B cell (primary cell): ENCODE measurements around the gene CATSPER3. TPM values are rescaled to one million over a fixed set of nuclear protein-coding genes. Genes with fewer than 3 reads are reported as not detected.

Experiments
- ATAC-seq: fragments of 200-7000 bp; cut with Tn5 transposase; one replicate; pipeline ENCODE4 v1.10.0; 2021; ENCODE audit warnings: low read depth, mild to moderate bottlenecking, moderate number of reproducible peaks, moderate library complexity
- CTCF ChIA-PET: fragments of 350-600 bp; sonication (Branson Sonifier 250); formaldehyde crosslinking; loops from one replicate; lab custom pipeline; 2021; ENCODE audit warnings: antibody characterized with exemption, inconsistent platforms; lab: Charles Lee
- POLR2A ChIA-PET: fragments of 350-600 bp; sonication (Branson Sonifier 250); formaldehyde crosslinking; loops from one replicate; lab custom pipeline; 2021; ENCODE audit warnings: antibody characterized with exemption; lab: Charles Lee
- DNase-seq: peaks from one replicate; pipeline ENCODE4 v3.0.0; 2013
- H2AFZ ChIP-seq: 2 replicates; pipeline ENCODE4 v1.6.1; 2012; ENCODE audit warnings: mild to moderate bottlenecking, low read depth, low read length; ENCODE audit not compliant: insufficient read depth, poor library complexity, severe bottlenecking
- H3K27ac ChIP-seq, 2 donors: 1 replicate in 1 of 2; 2 replicates in 1 of 2; pipeline ENCODE4 v1.5.1; 2012 to 2013; ENCODE audit warnings: low read length in 2 of 2, mild to moderate bottlenecking in 2 of 2, moderate library complexity in 1 of 2
- H3K27me3 ChIP-seq, 4 experiments: fragments of 200-600 bp in 1 of 4; sonication (generic) in 1 of 4; replicated peaks in 1 of 4; 1 replicate in 2 of 4; 2 replicates in 2 of 4; pipeline versions ENCODE4 v1.6.1 to v1.7.0; 2013 to 2016; ENCODE audit warnings: low read length in 3 of 4, mild to moderate bottlenecking in 2 of 4, mixed read lengths in 1 of 4, moderate library complexity in 1 of 4; ENCODE audit not compliant: insufficient read depth in 4 of 4, control insufficient read depth in 3 of 4; ENCODE audit errors: control extremely low read depth in 1 of 4
- H3K36me3 ChIP-seq, 2 experiments: replicated peaks in 1 of 2; 1 replicate in 1 of 2; 2 replicates in 1 of 2; pipeline versions ENCODE4 v1.6.1 to v1.7.1; 2013; ENCODE audit warnings: low read length in 1 of 2; ENCODE audit not compliant: insufficient read depth in 2 of 2, control insufficient read depth in 1 of 2; ENCODE audit errors: control extremely low read depth in 1 of 2, extremely low read depth in 1 of 2
- H3K4me1 ChIP-seq, 2 donors: fragments of 200-600 bp in 1 of 2; sonication (generic) in 1 of 2; 1 replicate in 1 of 2; 2 replicates in 1 of 2; pipeline versions ENCODE4 v1.5.1 to v1.6.1; 2013 to 2017; ENCODE audit warnings: low read length in 2 of 2; ENCODE audit not compliant: control insufficient read depth in 2 of 2, insufficient read depth in 2 of 2
- H3K4me2 ChIP-seq: replicated peaks from 2 replicates; pipeline ENCODE3; 2012; ENCODE audit warnings: mild to moderate bottlenecking, low read depth, low read length; ENCODE audit not compliant: poor library complexity, severe bottlenecking
- H3K4me3 ChIP-seq, 5 experiments: fragments of 200-600 bp in 1 of 5; sonication (generic) in 1 of 5; 1 replicate in 3 of 5; 2 replicates in 2 of 5; pipeline versions ENCODE4 v1.5.1 to v1.7.0; 2011 to 2016; ENCODE audit warnings: low read length in 4 of 5, mild to moderate bottlenecking in 4 of 5, low read depth in 2 of 5, control low read depth in 1 of 5, moderate library complexity in 1 of 5; ENCODE audit not compliant: insufficient read depth in 1 of 5; ENCODE audit errors: control extremely low read depth in 1 of 5, extremely low read depth in 1 of 5
- H3K79me2 ChIP-seq: fragments of 200-600 bp; sonication (generic); one replicate; pipeline ENCODE4 v1.6.0; 2016; ENCODE audit warnings: low read length; ENCODE audit not compliant: control insufficient read depth, insufficient read depth
- H3K9ac ChIP-seq: fragments of 200-600 bp; sonication (generic); 2 replicates; pipeline ENCODE4 v1.6.1; 2017; ENCODE audit warnings: mild to moderate bottlenecking, low read length, moderate library complexity
- H3K9me3 ChIP-seq, 3 donors: one replicate each; pipeline versions ENCODE4 v1.6.1 to v1.7.1; 2013; ENCODE audit warnings: low read length in 2 of 3; ENCODE audit not compliant: control insufficient read depth in 2 of 3, insufficient read depth in 1 of 3; ENCODE audit errors: control extremely low read depth in 1 of 3
- H4K20me1 ChIP-seq: 2 replicates; pipeline ENCODE4 v1.6.0; 2012; ENCODE audit warnings: mild to moderate bottlenecking, low read length; ENCODE audit not compliant: insufficient read depth, control insufficient read depth, poor library complexity, severe bottlenecking
- H3K27ac Mint-ChIP-seq: one replicate; pipeline ENCODE4 v1.8.0; 2021; ENCODE audit warnings: mixed read lengths
- H3K27me3 Mint-ChIP-seq: one replicate; pipeline ENCODE4 v1.8.0; 2021; ENCODE audit warnings: mixed read lengths
- H3K4me1 Mint-ChIP-seq: one replicate; pipeline ENCODE4 v1.8.0; 2021; ENCODE audit warnings: mixed read lengths
- H3K4me3 Mint-ChIP-seq: one replicate; pipeline ENCODE4 v1.8.0; 2021; ENCODE audit warnings: mixed read lengths
- H3K9me3 Mint-ChIP-seq: one replicate; pipeline ENCODE4 v1.8.0; 2022; ENCODE audit warnings: mixed read lengths; ENCODE audit not compliant: insufficient read depth
- CTCF ChIP-seq: fragments of 200-600 bp; IDR thresholded peaks from one replicate; pipeline ENCODE4 v1.8.0; 2022; ENCODE audit warnings: antibody characterized with exemption, mild to moderate bottlenecking
- EZH2 ChIP-seq: IDR thresholded peaks from 2 replicates; pipeline ENCODE4 v1.6.1; 2012; ENCODE audit warnings: borderline replicate concordance, low read depth, mild to moderate bottlenecking, moderate library complexity, low read length; ENCODE audit not compliant: insufficient read depth, poor library complexity, severe bottlenecking
- WGBS: methylation state at CpG from one replicate; pipeline ENCODE4 v1.1.5; 2013; ENCODE audit warnings: missing lambda C conversion rate; ENCODE audit not compliant: insufficient coverage; 5-methylcytosine and 5-hydroxymethylcytosine counted together
- intact Hi-C: fragments of 100-400 bp; cut with micrococcal nuclease; formaldehyde crosslinking; loops from one replicate; pipeline ENCODE4 v1.10.0; 2022
- polyA plus RNA-seq: library from polyadenylated mRNA; depleted of rRNA; stranded (reverse); fragments of >200 nt; gene quantifications from 2 replicates; pipeline ENCODE4 v1.2.3, GENCODE V29; 2012
- total RNA-seq, 2 donors: library from RNA; stranded (reverse); fragments of 120-200 nt in 1 of 2; gene quantifications; 1 replicate in 1 of 2; 2 replicates in 1 of 2; pipeline versions ENCODE4 v1.2.3 to v1.2.4, GENCODE V29; 2013 to 2022

CATSPER3 gene
- total and polyA plus RNA-seq, 2 donors (not counting 1 experiment from before 2014, with no cell fraction given) = 0.79 to 1.3 TPM

DNA sequence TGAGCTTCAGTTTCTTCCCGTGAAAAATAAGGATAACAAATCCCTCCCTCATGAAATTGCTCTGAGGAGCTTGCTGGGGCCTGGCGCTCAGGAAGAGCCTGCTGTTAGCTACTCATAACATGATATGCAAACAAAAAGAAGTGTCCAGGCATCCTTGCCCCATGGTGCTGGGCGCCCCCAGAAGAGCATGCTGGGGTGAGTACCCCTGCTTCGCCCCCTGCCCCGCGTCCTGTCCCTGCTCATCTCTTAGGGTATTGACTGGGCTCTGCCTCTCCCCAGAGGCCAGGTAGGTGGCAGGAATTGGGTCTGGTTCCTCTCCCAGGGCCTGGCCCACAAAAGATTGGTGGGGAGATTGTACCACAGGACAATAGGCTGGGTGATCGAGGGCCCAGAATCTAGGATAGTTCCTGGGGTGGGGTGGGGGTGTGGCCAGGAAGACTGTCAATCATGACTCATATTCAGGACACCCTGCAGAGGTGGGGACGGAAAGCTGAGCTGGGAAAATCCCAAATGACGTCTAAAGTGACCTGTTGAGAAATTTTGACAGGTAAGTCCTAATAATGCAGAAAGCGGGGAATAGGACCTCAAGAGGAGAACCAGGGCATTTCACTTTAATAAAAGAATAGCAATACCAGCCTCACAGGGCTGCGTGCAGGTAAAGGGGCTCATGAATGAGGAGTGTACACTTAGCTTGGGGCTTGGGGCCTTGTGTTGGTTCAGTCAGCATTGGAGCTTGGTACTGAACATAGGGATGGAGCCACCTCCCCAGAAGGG is 57.4 kb downstream of the CATSPER3 start:
- Histone ChIP-seq H3K27ac (no peak overlapping the region), H3K27me3 (peaks cover 0 to 58% (median 32%) of the 10 kb centered on the region in 4 experiments), H3K79me2 (no peaks in the 10 kb centered on the region), H3K4me3 (no peak overlapping the region), H2AFZ (no peak overlapping the region), H3K4me1 (peaks cover 17 to 35% of the 10 kb centered on the region in 2 donors), H3K9me3 (peaks cover 3 to 30% (median 10%) of the 10 kb centered on the region in 3 donors), H3K36me3 (no peaks in the 10 kb centered on the region), H3K9ac (no peak overlapping the region), H3K4me2 (no peak overlapping the region), H4K20me1 (peaks cover 3% of the 10 kb centered on the region)
- ATAC-seq (no peak), DNase-seq (no peak)
- 84% methylated on average over 8 of the region's 11 CpGs for WGBS
- CTCF ChIA-PET = interaction anchor here (0.8 kb wide), 1 partner anchor 163 kb away, joined by 3 read pairs; no protein-coding TSS in a partner anchor
- POLR2A ChIA-PET = no interaction called here
- Mint-ChIP-seq H3K9me3 (peaks cover 3% of the 10 kb centered on the region), H3K27me3 (peaks cover 51% of the 10 kb centered on the region), H3K27ac (no peak overlapping the region), H3K4me1 (peaks cover 11% of the 10 kb centered on the region), H3K4me3 (no peak overlapping the region)
- TF ChIP-seq CTCF (no peak), EZH2 (no peak)
- intact Hi-C loops = no loop called here
